ENCODE data around the gene COG4.

The COG4 gene

DNA sequence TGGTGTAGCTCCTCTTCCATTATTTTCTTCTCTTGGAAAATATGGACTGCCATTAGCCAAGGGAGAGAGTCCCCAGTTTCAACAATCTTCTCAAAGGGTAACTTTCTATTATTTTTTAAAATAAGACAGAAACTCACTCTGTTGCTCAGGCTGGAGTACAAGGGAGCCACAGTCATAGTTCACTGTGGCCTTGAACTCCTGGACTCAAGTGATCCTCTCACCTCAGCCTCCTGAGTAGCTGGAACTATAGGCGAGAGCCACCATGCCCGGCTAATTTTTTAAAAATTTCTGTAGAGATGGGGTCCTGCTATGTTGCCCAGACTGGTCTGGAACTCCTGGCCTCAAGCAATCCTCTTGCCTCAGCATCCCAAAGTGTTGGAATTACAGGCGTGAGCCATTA lies 13.1 kb downstream of the COG4 start:
- Histone ChIP-seq H3K27me3 (replicated peaks) (no peaks in the 10 kb centered on the region), H3K27ac (no peak overlapping the region), H3K4me3 (ENCODE audit: low read depth, low read length) (no peak overlapping the region), H3K36me3 (replicated peaks) (peaks cover 33% of the 10 kb centered on the region)
- TF ChIP-seq, protein P1, sequence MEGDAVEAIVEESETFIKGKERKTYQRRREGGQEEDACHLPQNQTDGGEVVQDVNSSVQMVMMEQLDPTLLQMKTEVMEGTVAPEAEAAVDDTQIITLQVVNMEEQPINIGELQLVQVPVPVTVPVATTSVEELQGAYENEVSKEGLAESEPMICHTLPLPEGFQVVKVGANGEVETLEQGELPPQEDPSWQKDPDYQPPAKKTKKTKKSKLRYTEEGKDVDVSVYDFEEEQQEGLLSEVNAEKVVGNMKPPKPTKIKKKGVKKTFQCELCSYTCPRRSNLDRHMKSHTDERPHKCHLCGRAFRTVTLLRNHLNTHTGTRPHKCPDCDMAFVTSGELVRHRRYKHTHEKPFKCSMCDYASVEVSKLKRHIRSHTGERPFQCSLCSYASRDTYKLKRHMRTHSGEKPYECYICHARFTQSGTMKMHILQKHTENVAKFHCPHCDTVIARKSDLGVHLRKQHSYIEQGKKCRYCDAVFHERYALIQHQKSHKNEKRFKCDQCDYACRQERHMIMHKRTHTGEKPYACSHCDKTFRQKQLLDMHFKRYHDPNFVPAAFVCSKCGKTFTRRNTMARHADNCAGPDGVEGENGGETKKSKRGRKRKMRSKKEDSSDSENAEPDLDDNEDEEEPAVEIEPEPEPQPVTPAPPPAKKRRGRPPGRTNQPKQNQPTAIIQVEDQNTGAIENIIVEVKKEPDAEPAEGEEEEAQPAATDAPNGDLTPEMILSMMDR (IDR thresholded peaks at IDR 0.05; ENCODE audit: low read depth, low read length, missing control alignments), result no peak
- no peak for DNase-seq
- in situ Hi-C loops (cut with HindIII; ENCODE audit: low pct_ligation_motif_present, low sequenced_read_pairs), result no loop called here

DNA sequence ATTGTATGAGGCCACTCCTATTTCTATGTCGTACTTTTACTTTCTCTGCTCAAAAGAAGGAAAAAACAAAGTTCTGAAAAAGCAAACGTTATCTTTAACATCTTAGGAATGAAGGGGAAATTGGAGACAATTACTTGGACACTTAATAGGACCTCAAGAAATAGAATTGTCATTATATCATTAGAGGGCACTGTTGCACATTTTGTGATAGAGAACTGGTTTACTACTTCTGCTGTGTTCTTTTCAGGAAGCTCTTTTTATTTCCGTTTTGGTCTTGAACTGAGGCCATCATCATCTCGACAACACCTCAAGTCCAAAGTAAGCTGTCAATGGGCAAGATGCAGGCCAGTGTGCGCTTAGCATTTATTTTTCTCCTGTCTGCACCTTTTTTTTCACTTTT lies 14.6 kb downstream of the COG4 start:
- H3K36me3 ChIP-seq (replicated peaks), result peaks cover 27% of the 10 kb centered on the region
- H3K27ac ChIP-seq, result no peak overlapping the region
- no peak for DNase-seq
- H3K4me3 ChIP-seq (ENCODE audit: low read depth, low read length), result no peak overlapping the region
- no peaks in the 10 kb centered on the region for H3K27me3 ChIP-seq (replicated peaks)
- TF ChIP-seq, protein P1 (IDR thresholded peaks at IDR 0.05; ENCODE audit: low read depth, low read length, missing control alignments), result no peak
- in situ Hi-C loops (cut with HindIII; ENCODE audit: low pct_ligation_motif_present, low sequenced_read_pairs), result no loop called here

DNA sequence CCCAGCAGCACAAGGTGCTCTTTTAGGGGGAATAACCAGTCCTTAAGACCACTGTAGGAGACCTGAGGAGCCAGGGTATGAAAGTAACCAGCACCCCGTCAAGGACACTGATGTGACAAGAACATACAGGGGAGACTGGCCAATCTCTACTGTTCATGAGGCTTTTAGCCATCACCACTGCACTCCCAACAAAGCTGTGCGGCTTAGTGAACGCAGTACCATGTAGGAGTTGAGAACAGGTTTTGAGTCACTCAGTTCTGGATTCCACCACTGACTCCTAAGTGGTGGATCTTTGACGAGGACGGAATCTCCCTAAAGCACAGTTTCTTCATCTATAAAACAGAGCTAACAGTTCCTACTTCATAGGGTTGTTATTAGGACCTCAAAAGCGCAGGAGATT lies 26.8 kb downstream of the COG4 start:
- no peak overlapping the region for H3K27ac ChIP-seq
- H3K27me3 ChIP-seq (replicated peaks), result no peaks in the 10 kb centered on the region
- H3K36me3 ChIP-seq (replicated peaks), result peaks cover 28% of the 10 kb centered on the region
- TF ChIP-seq, protein P1 (IDR thresholded peaks at IDR 0.05; ENCODE audit: low read depth, low read length, missing control alignments), result no peak
- no peak overlapping the region for H3K4me3 ChIP-seq (ENCODE audit: low read depth, low read length)
- in situ Hi-C loops (cut with HindIII; ENCODE audit: low pct_ligation_motif_present, low sequenced_read_pairs), result no loop called here
- no peak for DNase-seq

DNA sequence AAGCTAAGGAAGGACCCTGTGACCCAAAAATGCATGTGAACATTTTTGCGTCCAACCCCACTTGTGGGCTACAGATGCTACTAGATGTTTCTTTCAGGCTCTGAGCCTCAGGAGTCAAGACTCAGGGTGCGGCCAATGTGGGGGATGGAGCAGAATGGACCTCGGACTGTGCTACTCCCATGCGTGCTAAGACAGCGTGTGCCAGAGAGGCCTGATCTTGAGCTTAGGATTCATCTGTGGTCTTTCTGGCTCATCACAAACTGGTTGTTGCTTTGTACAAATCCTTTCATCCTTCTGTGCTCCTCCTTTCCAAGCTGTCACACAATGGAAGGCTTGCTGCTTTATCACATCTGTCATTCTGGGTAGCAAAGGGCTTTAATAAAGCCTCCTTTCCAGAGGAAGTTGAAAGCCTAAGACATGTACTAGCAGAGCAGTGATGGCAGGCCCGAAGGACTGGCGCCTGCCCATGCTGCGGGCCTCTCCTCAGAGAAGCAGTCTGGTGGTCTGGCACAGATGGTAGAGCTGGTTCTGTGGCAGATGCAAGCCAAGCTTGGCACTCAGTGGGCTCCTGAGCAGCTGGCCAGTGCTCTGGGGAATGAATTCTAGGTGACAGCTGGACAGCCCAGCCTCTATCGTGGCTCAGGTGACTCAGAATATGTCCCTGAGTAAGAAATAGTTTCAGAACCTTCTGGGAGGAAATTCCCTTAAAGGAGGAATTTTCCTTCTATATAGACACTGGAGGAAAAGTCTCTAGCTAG lies 27.8 kb downstream of the COG4 start:
- Histone ChIP-seq H3K27ac (no peak overlapping the region), H3K27me3 (replicated peaks) (no peaks in the 10 kb centered on the region), H3K36me3 (replicated peaks) (peaks cover 28% of the 10 kb centered on the region), H3K4me3 (ENCODE audit: low read depth, low read length) (no peak overlapping the region)
- no peak for DNase-seq
- in situ Hi-C loops (cut with HindIII; ENCODE audit: low pct_ligation_motif_present, low sequenced_read_pairs), result no loop called here
- TF ChIP-seq, protein P1 (IDR thresholded peaks at IDR 0.05; ENCODE audit: low read depth, low read length, missing control alignments), result no peak

DNA sequence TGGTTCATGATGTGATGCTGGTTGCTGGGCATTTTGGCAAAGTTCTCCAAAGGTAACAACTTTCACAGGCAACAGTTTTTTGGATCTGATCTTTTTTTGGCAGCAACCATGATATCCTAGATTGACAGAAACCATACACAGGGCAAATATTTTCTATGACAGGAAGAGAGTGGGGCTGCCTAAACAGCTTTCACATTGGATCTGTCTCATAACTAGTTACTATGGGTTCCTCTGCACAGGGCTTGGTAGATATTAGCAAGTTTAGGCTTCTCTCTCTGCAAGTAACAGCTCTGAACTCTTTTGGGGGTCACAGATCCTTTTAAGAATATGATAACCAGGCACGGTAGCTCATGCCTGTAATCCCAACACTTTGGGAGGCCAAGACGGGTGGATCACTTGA lies 28.6 kb downstream of the COG4 start:
- no peaks in the 10 kb centered on the region for H3K27me3 ChIP-seq (replicated peaks)
- no peak overlapping the region for H3K4me3 ChIP-seq (ENCODE audit: low read depth, low read length)
- in situ Hi-C loops (cut with HindIII; ENCODE audit: low pct_ligation_motif_present, low sequenced_read_pairs), result no loop called here
- peaks cover 28% of the 10 kb centered on the region for H3K36me3 ChIP-seq (replicated peaks)
- no peak overlapping the region for H3K27ac ChIP-seq
- DNase-seq, result no peak
- TF ChIP-seq, protein P1 (IDR thresholded peaks at IDR 0.05; ENCODE audit: low read depth, low read length, missing control alignments), result no peak
